Measurements from ENCODE around the gene SMARCAL1. TPM values are rescaled to one million over a fixed set of nuclear protein-coding genes. Genes with fewer than 3 reads are reported as not detected.

SMARCAL1 gene
- total RNA-seq, 1 experiment from 2014 or later: 26.4 TPM

DNA sequence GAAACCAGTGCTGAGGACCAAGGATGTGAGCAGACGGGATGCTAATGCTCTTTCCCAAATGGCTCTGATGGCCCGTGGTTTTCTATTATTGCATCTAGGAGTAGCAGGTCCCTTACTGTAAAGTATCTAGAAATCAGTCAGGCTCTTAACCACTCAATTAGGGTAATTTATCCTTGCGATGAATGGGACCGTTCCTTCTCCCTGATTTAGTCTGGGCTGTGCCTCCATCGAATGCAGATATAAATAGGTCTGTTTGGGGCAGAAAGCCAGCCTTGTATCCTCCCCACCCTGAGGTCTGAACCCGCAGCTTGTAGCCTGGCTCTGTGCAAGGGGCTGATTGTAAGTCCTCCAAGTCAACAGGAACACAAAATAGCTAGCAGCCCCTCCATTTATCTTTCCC lies 9.5 kb upstream of the SMARCAL1 start:
- ChIA-PET POLR2A (interaction anchor here (0.6 kb wide), 1 partner anchor 199 kb away, joined by 3 read pairs; no protein-coding TSS in a partner anchor), CTCF (interaction anchor here (0.6 kb wide), 1 partner anchor 31 kb away, joined by 3 read pairs; no protein-coding TSS in a partner anchor)
- BruUV-seq (replicated peaks): no TSS peak
- no peaks in the 10 kb centered on the region for H3K4me1 ChIP-seq (ENCODE audit: control insufficient read depth, insufficient read depth, low read length)
- H3K27me3 ChIP-seq (ENCODE audit: control insufficient read depth, insufficient read depth, low read length): no peaks in the 10 kb centered on the region
- no peaks in the 10 kb centered on the region for H3K9me3 ChIP-seq (ENCODE audit: control insufficient read depth, insufficient read depth, low read depth, low read length)
- no peak overlapping the region for H3K27ac ChIP-seq (ENCODE audit: low read length)
- in situ Hi-C loops (cut with HindIII; ENCODE audit: low pct_unique_long_range_greater_than_20kb, low sequenced_read_pairs): no loop called here
- DNase-seq (ENCODE audit: low read depth, low spot score): no peak
- intact Hi-C loops (cut with micrococcal nuclease; ENCODE audit: unreplicated experiment): loop anchor here (5.0 kb wide), 1 partner anchor 180 kb away; no protein-coding TSS in a partner anchor
- H3K36me3 ChIP-seq (ENCODE audit: control insufficient read depth, insufficient read depth, low read length): no peaks in the 10 kb centered on the region
- TF ChIP-seq TCF7L2 (IDR thresholded peaks at IDR 0.05; ENCODE audit: low read depth, low read length) (no peak), SIN3A (IDR thresholded peaks at IDR 0.05; ENCODE audit: borderline replicate concordance, insufficient read depth, low read depth, low read length) (no peak), REST (IDR thresholded peaks at IDR 0.05; ENCODE audit: insufficient read depth in 1 of 2, low read depth in 2 of 2, low read length in 1 of 2) (no peak), POLR2AphosphoS5 (IDR thresholded peaks at IDR 0.05; ENCODE audit: low read depth, low read length) (no peak)
- TF ChIP-seq, protein P1, sequence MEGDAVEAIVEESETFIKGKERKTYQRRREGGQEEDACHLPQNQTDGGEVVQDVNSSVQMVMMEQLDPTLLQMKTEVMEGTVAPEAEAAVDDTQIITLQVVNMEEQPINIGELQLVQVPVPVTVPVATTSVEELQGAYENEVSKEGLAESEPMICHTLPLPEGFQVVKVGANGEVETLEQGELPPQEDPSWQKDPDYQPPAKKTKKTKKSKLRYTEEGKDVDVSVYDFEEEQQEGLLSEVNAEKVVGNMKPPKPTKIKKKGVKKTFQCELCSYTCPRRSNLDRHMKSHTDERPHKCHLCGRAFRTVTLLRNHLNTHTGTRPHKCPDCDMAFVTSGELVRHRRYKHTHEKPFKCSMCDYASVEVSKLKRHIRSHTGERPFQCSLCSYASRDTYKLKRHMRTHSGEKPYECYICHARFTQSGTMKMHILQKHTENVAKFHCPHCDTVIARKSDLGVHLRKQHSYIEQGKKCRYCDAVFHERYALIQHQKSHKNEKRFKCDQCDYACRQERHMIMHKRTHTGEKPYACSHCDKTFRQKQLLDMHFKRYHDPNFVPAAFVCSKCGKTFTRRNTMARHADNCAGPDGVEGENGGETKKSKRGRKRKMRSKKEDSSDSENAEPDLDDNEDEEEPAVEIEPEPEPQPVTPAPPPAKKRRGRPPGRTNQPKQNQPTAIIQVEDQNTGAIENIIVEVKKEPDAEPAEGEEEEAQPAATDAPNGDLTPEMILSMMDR (IDR thresholded peaks at IDR 0.05): no peak
- ATAC-seq: no peak
- H3K4me3 ChIP-seq (ENCODE audit: low read depth in 2 of 2, low read length in 2 of 2): no peak overlapping the region

- BruUV-seq (replicated peaks): no TSS peak
- CTCF ChIA-PET: interaction anchor here (0.6 to 1.2 kb wide), 2 partner anchors 181 to 188 kb away, joined by 4 to 9 read pairs; no protein-coding TSS in a partner anchor
- H3K4me1 ChIP-seq (ENCODE audit: control insufficient read depth, insufficient read depth, low read length): no peaks in the 10 kb centered on the region
- no peaks in the 10 kb centered on the region for H3K36me3 ChIP-seq (ENCODE audit: control insufficient read depth, insufficient read depth, low read length)
- intact Hi-C loops (cut with micrococcal nuclease; ENCODE audit: unreplicated experiment): loop anchor here (5.0 kb wide), 1 partner anchor 182 kb away; no protein-coding TSS in a partner anchor
- in situ Hi-C loops (cut with HindIII; ENCODE audit: low pct_unique_long_range_greater_than_20kb, low sequenced_read_pairs): no loop called here
- H3K27ac ChIP-seq (ENCODE audit: low read length): no peak overlapping the region
- H3K4me3 ChIP-seq (ENCODE audit: low read depth in 2 of 2, low read length in 2 of 2): no peak overlapping the region
- POLR2A ChIA-PET: no interaction called here
- TF ChIP-seq REST (IDR thresholded peaks at IDR 0.05; ENCODE audit: insufficient read depth in 1 of 2, low read depth in 2 of 2, low read length in 1 of 2): no peak
- TF ChIP-seq SIN3A (IDR thresholded peaks at IDR 0.05; ENCODE audit: borderline replicate concordance, insufficient read depth, low read depth, low read length): no peak
- TF ChIP-seq POLR2AphosphoS5 (IDR thresholded peaks at IDR 0.05; ENCODE audit: low read depth, low read length): no peak
- TF ChIP-seq, protein P1 (IDR thresholded peaks at IDR 0.05): peak; percentile 92
- no peak for TF ChIP-seq TCF7L2 (IDR thresholded peaks at IDR 0.05; ENCODE audit: low read depth, low read length)
- ATAC-seq: peak; percentile 80
- no peaks in the 10 kb centered on the region for H3K27me3 ChIP-seq (ENCODE audit: control insufficient read depth, insufficient read depth, low read length)
- H3K9me3 ChIP-seq (ENCODE audit: control insufficient read depth, insufficient read depth, low read depth, low read length): no peaks in the 10 kb centered on the region
- peak; percentile 36 for DNase-seq (ENCODE audit: low read depth, low spot score)
Observed at GRCh38 chr2:216404010-216404618, 8.2 kb upstream of the SMARCAL1 start.
